Activated naive CD8-positive, alpha-beta T cell treated with anti-CD3 and anti-CD28 coated beads, Interleukin-2, amount 50 U/mL, for 16 hours (primary cell): Measurements from ENCODE around the gene NIT1.

Experiments used
- DNase-seq: peaks from one replicate; pipeline ENCODE4 v3.0.0-alpha.2; 2020; ENCODE audit warnings: low read depth, low spot score

Gene NIT1, protein sequence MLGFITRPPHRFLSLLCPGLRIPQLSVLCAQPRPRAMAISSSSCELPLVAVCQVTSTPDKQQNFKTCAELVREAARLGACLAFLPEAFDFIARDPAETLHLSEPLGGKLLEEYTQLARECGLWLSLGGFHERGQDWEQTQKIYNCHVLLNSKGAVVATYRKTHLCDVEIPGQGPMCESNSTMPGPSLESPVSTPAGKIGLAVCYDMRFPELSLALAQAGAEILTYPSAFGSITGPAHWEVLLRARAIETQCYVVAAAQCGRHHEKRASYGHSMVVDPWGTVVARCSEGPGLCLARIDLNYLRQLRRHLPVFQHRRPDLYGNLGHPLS

GRCh38 chr1:161117759-161118581 lies at the start of gene NIT1, which contains the start of gene PFDN2:
NIT1 (plus strand) TSS chr1:161118105; CDS start chr1:161118177, 72 bp downstream.
PFDN2 (minus strand) TSS chr1:161118037; CDS start chr1:161118026, 11 bp downstream.
- DNase-seq: peak; percentile 66

DNA sequence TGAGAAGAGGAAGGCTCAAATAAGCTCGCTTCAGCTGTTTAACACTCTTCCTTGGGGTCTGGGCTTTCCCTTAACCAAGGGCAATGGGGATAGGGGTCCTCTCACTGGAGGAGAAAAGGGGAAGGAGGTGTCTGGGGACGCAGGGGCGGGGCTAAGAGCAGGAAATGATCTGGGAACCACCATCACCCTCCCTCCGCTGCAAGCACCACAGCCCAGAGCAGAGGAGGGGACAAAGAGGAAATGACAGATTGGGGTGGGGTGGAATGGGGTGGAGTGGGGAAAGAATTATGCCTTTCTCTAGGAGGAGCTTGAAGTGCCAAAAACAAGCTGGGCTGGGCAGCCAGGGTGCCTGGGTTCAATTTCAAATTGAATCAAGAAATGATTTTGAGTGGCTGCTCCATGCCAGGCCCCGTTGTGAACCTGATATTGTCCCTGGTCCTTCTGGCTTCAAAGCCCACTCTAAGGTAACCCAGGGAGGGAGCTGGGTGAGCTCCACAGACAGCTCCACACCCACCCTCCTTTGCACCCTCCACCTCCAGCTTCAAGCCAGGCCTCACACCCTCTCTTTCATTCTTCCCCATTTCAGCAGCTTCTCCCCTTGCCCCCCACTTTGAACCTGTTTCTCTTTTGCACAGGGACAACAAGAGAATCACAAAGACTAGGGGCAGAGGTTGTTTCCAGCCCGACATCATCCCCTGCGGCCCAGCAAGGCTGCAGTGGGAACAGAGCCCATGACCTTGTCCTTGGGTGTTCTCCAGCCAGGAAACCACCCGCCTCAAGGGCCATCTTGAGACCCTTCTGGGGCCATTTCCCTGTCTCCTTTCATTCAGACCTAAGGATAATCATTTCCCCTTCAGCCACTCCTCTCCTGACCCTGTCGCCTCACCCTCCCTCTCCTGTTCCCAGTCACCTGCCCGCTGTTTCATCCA lies 49.3 kb upstream of the NIT1 start:
- DNase-seq: peak; percentile 37

DNA sequence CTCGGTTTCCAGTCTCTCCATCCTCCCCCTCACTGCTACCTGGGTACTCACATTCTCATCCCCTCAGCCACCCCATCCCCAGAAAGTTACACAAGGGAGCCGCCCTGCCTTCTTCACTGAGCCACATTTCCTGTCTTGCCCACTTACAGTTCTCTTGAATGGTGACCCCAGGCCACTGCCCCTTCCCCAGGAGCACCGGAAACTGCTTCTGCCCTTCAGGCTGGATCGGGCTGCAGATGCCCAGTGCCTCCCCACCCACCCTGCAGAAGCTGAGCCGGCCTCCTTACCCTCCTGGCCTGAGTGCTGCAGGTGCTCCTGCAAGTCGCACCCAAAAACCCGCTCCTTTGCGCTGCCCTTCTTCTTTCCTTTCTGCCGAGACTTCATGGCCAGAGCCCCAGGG lies 48.7 kb upstream of the NIT1 start:
- DNase-seq: no peak

DNA sequence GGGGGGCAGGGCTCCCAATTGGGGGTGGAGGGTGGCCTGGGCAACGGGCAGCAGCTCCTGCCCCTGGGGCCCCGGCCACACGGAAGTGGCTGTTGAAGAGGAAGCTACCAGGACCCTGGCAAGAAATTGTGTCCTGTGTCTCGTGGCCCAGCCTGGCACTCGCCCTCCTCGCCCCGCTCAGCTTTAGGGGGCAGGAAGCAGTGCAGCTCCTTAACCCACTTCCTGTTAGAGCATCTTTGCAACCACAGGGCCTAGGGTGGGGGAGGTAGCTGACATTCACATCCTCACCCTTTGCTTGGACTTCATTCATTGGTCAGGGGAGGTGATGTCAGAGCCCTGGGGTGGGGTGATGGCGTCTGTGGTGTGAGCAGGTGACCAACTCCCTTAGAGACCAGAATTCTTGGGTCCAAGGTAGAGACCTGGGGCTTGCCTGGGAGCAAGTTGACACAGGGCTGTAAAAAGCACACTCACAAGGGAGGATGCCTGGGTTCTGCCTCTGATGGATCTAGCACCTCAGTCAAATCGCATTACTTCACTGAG lies 48.1 kb upstream of the NIT1 start, which contains the start of gene ARHGAP30:
Gene ARHGAP30, minus strand, starts transcription at position 161 of the 540 bp plus-strand sequence. CDS start 267 bp downstream, outside the sequence.
- DNase-seq: peak; percentile 45

- no peak for DNase-seq
Observed at GRCh38 chr1:161070761-161071160, 47.1 kb upstream of the NIT1 start.

GRCh38 chr1:161071886-161072371 lies 46.0 kb upstream of the NIT1 start:
- DNase-seq: no peak

DNA sequence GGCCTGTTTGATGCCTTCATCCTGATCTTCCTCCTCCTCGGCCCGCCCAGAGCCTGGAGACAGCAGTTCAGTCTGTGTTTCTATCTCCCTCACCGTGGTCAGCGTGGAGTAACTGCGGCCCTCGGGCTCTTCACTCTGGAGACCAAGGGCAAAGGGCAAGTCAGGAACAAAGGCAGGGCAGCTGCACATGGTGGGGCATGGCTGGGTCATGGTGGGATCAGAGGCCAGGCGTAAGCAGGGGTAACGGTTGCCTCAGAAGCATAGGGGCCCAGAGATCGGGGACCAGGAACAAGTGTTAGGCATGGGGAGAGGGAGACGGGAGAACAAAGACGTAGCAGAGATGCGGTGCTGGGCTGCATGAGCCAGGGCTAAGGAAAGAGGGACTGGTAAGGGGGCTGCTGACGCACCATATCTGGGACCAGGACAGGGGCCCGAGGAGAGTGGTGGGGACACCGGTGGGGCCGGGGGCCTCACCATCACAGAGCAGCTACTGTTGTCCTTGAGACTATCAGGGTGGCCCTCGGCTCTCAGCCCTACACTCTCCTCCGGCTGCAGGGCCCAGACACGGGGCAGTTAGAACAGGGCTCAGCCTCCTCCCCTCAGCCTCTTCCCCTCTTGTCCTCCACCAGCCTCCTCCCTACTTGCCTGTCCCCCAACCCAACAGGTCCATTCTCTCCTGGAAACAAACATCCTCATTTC lies 45.0 kb upstream of the NIT1 start:
- DNase-seq: no peak

DNA sequence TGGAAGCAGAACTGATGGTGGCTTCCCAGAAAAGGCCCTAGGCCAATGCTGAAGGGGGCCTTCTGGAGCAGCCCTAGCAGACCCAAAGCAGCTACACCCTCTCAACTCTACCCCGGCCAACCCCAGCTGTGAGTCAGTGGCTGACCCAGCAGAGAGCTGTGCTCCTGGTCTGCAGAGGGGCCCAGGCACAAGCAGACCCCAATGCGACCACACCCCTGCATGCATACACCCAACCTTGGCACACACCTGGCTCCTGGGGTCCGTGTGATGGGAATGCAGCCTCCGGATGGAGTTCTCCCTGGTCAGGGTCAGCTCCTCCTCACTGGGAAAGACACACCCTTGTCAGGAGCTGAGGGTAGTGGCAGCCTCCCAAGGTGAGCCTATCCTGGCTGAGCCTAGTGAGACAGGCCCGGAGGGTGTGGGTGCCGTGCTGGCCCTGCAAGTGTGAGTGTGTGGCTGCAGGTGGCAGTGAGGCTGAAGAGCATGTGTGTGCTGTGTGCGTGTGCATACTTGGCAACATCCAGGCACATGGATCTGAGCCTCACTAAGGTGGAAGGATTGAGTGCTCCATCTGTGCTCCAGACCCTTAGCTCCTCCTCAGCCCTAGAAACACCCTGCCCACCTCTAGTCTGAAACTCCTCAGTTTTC lies 44.3 kb upstream of the NIT1 start:
- DNase-seq: no peak

GRCh38 chr1:161074676-161075368 lies 43.1 kb upstream of the NIT1 start:
- no peak for DNase-seq

DNA sequence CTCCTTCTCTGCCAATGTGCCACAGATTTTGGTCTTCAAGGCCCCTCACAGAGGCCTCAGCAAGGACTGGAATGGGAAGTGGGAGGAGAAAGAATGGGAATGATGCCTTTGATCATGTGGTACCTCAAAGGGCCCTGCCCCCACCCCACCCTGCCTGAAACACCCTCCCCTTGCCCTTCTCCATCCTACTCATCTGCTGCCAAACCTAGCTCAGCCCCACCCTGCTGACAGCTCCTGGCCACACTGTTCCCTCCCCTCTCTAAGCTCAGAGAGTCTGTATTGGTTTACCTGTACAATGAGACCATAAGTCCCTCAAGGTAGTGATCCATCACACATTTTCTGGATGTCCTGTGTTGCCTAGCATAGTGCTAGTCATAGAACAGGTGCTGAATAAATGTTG lies 41.5 kb upstream of the NIT1 start:
- DNase-seq: no peak

- no peak for DNase-seq
Observed at GRCh38 chr1:161077426-161077825, 40.5 kb upstream of the NIT1 start.

GRCh38 chr1:161079436-161080110 lies 38.3 kb upstream of the NIT1 start:
- DNase-seq: no peak

DNA sequence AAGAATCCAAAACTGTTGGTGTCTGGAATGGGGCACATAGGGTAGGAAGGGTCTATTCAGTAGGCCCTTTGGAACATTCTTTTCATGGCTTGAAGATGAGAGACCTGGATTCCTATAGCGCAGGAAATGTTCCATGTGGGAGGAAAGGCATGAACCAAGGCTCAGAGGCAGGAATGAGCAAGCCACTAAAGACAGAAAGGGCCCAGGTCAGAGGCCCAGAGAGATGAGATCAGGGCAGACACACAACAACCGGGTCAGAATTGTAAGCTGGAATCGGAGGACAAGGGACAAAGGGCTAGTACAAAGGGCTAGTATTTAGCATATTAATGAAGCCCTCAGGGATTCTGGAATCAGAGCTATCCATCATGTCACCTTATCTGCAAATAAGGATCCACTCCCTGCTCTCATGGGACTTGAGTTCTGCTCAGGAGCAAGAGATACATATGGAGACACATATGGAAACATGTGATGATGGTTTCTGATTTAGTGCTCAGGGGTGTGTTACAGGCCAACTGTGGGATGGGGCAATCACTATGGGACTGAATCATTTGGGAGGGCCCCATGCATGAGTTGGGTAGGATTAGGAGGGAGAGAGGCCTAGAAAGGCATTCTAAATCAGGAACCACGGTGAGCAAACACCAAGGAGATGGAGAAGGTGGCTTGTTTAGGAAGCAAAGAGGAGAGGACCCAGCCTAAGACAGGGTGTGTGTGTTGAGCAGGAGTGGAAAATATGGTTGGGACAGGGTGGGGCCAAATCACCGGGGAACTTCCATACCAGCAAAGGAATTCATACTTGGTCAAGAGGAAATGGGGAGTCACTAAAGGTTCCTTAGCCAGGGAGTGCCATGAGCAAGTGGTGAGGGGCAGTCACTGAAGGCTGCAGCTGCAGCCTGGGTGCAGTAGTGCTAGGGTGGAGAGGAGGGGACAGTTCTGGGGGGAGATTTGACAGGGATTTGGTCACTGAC lies 37.2 kb upstream of the NIT1 start:
- no peak for DNase-seq

DNA sequence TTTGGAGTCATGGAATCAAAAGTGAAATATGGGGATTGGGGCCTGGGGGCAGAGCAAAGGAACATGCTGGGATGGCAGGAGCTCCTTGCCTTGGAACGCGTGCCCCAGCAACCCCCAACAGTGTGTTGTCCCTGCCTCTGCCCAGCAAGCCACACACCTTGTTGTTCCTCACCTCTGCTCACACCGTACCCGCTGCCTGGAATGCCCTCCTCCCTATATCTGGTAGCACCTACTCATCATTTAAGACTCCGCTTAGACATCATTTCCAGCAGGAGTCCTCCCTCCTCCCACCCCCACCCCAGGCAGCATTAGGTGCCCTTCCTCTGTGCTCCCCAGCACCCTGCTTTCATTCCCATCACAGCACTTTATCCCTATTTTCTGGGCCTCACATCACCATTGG lies 36.4 kb upstream of the NIT1 start:
- no peak for DNase-seq

GRCh38 chr1:161082483-161082882 lies 35.4 kb upstream of the NIT1 start:
- no peak for DNase-seq

GRCh38 chr1:161082996-161083747 lies 34.7 kb upstream of the NIT1 start:
- DNase-seq: no peak
